GM23338 (cell line): ENCODE measurements around the gene UNC45B.

ENCODE experiments used
- CREB1 ChIP-seq: fragments of 250-450 bp; sonication (Bioruptor Pico); IDR thresholded peaks from 2 replicates; pipeline ENCODE4 v1.5.0; 2020; ENCODE audit warnings: low read depth, mild to moderate bottlenecking, moderate library complexity
- EZH2 ChIP-seq: fragments of 200-600 bp; sonication (generic); IDR thresholded peaks from one replicate; pipeline ENCODE4 v1.8.0; 2017; ENCODE audit warnings: antibody characterized with exemption, mild to moderate bottlenecking, low read depth; ENCODE audit not compliant: unreplicated experiment
- EZH2phosphoT487 ChIP-seq: fragments of 200-600 bp; sonication (generic); IDR thresholded peaks from one replicate; pipeline ENCODE4 v1.8.1; 2018; ENCODE audit warnings: antibody characterized with exemption; ENCODE audit not compliant: unreplicated experiment
- JUNB ChIP-seq: IDR thresholded peaks from one replicate; pipeline ENCODE4 v1.6.1; 2016; ENCODE audit warnings: antibody characterized with exemption; ENCODE audit not compliant: unreplicated experiment
- POLR2AphosphoS5 ChIP-seq: IDR thresholded peaks from 2 replicates; pipeline ENCODE4 v1.6.1; 2016; ENCODE audit warnings: antibody characterized with exemption, low read depth
- STAT1 ChIP-seq: IDR thresholded peaks from one replicate; pipeline ENCODE4 v1.6.1; 2016; ENCODE audit warnings: antibody characterized with exemption; ENCODE audit not compliant: unreplicated experiment
- TF ChIP-seq, protein P1 (sequence below): IDR thresholded peaks from one replicate; pipeline ENCODE4 v1.6.1; 2018; ENCODE audit warnings: antibody characterized with exemption; ENCODE audit not compliant: unreplicated experiment
- TF ChIP-seq, protein P2 (sequence below), 2 experiments: fragments of 200-600 bp in 1 of 2; sonication (generic) in 1 of 2; conservative IDR thresholded peaks; 2 replicates each; pipeline versions ENCODE4 v1.5.1 to v1.6.1; 2016 to 2017; ENCODE audit warnings: antibody characterized with exemption in 2 of 2, low read depth in 2 of 2, mild to moderate bottlenecking in 2 of 2, moderate library complexity in 1 of 2

DNA sequence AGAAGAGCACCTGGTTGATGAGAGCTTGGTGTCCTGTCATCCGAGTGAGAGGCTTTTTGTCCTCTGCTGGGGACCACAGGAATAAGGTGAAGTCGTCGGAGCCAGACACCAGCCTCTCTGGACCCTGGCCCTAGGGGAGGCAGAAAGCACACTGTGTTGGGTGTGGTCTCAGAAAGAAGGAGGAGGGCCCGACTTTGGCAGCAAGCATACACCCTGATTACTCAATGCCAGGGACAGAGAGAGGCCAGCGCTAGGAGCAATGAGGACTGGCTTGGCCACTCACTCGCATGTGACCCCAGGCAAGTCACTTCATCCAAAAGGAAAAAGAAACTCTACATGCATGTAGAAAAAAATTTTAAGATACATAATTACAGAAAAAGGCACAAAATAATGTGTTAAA lies 12.3 kb upstream of the UNC45B start:
- TF ChIP-seq, protein P1, sequence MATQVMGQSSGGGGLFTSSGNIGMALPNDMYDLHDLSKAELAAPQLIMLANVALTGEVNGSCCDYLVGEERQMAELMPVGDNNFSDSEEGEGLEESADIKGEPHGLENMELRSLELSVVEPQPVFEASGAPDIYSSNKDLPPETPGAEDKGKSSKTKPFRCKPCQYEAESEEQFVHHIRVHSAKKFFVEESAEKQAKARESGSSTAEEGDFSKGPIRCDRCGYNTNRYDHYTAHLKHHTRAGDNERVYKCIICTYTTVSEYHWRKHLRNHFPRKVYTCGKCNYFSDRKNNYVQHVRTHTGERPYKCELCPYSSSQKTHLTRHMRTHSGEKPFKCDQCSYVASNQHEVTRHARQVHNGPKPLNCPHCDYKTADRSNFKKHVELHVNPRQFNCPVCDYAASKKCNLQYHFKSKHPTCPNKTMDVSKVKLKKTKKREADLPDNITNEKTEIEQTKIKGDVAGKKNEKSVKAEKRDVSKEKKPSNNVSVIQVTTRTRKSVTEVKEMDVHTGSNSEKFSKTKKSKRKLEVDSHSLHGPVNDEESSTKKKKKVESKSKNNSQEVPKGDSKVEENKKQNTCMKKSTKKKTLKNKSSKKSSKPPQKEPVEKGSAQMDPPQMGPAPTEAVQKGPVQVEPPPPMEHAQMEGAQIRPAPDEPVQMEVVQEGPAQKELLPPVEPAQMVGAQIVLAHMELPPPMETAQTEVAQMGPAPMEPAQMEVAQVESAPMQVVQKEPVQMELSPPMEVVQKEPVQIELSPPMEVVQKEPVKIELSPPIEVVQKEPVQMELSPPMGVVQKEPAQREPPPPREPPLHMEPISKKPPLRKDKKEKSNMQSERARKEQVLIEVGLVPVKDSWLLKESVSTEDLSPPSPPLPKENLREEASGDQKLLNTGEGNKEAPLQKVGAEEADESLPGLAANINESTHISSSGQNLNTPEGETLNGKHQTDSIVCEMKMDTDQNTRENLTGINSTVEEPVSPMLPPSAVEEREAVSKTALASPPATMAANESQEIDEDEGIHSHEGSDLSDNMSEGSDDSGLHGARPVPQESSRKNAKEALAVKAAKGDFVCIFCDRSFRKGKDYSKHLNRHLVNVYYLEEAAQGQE: no peak
- TF ChIP-seq, protein P2, sequence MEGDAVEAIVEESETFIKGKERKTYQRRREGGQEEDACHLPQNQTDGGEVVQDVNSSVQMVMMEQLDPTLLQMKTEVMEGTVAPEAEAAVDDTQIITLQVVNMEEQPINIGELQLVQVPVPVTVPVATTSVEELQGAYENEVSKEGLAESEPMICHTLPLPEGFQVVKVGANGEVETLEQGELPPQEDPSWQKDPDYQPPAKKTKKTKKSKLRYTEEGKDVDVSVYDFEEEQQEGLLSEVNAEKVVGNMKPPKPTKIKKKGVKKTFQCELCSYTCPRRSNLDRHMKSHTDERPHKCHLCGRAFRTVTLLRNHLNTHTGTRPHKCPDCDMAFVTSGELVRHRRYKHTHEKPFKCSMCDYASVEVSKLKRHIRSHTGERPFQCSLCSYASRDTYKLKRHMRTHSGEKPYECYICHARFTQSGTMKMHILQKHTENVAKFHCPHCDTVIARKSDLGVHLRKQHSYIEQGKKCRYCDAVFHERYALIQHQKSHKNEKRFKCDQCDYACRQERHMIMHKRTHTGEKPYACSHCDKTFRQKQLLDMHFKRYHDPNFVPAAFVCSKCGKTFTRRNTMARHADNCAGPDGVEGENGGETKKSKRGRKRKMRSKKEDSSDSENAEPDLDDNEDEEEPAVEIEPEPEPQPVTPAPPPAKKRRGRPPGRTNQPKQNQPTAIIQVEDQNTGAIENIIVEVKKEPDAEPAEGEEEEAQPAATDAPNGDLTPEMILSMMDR (conservative IDR thresholded peaks at IDR 0.05; ENCODE audit: low read depth in 2 of 2): no peak
- TF ChIP-seq POLR2AphosphoS5: no peak
- TF ChIP-seq EZH2phosphoT487: no peak
- no peak for TF ChIP-seq JUNB
- no peak for TF ChIP-seq EZH2
- TF ChIP-seq CREB1: no peak
- TF ChIP-seq STAT1: no peak
